ENCODE measurements around the gene MYADML2.

The MYADML2 gene

GRCh38 chr17:81940538-81941483 lies 6.2 kb downstream of the MYADML2 start:
- ATAC-seq: no peak

GRCh38 chr17:81939881-81940385 lies 7.1 kb downstream of the MYADML2 start:
- ATAC-seq: no peak
- TF ChIP-seq RARB (CRISPR knock-in tag; IDR thresholded peaks at IDR 0.05): no peak
- no peak for TF ChIP-seq TSHZ2 (CRISPR knock-in tag; IDR thresholded peaks at IDR 0.05)
- no peak for TF ChIP-seq CREB5 (CRISPR knock-in tag; IDR thresholded peaks at IDR 0.05; ENCODE audit: low read depth)
- no peak for TF ChIP-seq OSR1 (CRISPR knock-in tag; IDR thresholded peaks at IDR 0.05)
- no peak for TF ChIP-seq TCF4 (CRISPR knock-in tag; IDR thresholded peaks at IDR 0.05; ENCODE audit: borderline replicate concordance)
- TF ChIP-seq CSDC2 (CRISPR knock-in tag; IDR thresholded peaks at IDR 0.05): no peak
- TF ChIP-seq ARNTL (CRISPR knock-in tag; IDR thresholded peaks at IDR 0.05; ENCODE audit: borderline replicate concordance, low read depth): no peak
- no peak for TF ChIP-seq ISL1 (CRISPR knock-in tag; IDR thresholded peaks at IDR 0.05)
- no peak for TF ChIP-seq ZFP3 (CRISPR knock-in tag; IDR thresholded peaks at IDR 0.05)
- no peak for TF ChIP-seq ZNF8 (CRISPR knock-in tag; IDR thresholded peaks at IDR 0.05)
- no peak for TF ChIP-seq ZC3H10 (CRISPR knock-in tag; IDR thresholded peaks at IDR 0.05)
- TF ChIP-seq POU6F1 (CRISPR knock-in tag; IDR thresholded peaks at IDR 0.05; ENCODE audit: borderline replicate concordance, low read depth): no peak
- TF ChIP-seq CSRNP3 (CRISPR knock-in tag; IDR thresholded peaks at IDR 0.05): no peak
- TF ChIP-seq PPARA (CRISPR knock-in tag; IDR thresholded peaks at IDR 0.05; ENCODE audit: borderline replicate concordance): no peak

More at GRCh38 chr17:81940538-81941483, 6.2 kb downstream of the MYADML2 start:
- no peak for TF ChIP-seq RARB (CRISPR knock-in tag; IDR thresholded peaks at IDR 0.05)
- TF ChIP-seq GLIS3 (CRISPR knock-in tag; IDR thresholded peaks at IDR 0.05): no peak
- no peak for TF ChIP-seq CREB5 (CRISPR knock-in tag; IDR thresholded peaks at IDR 0.05; ENCODE audit: low read depth)
- TF ChIP-seq PATZ1 (CRISPR knock-in tag; IDR thresholded peaks at IDR 0.05; ENCODE audit: borderline replicate concordance): no peak

- ATAC-seq: no peak
- no peak for TF ChIP-seq TOX (CRISPR knock-in tag; IDR thresholded peaks at IDR 0.05; ENCODE audit: borderline replicate concordance)
- TF ChIP-seq CSRNP3 (CRISPR knock-in tag; IDR thresholded peaks at IDR 0.05): no peak
- TF ChIP-seq POU6F1 (CRISPR knock-in tag; IDR thresholded peaks at IDR 0.05; ENCODE audit: borderline replicate concordance, low read depth): no peak
- no peak for TF ChIP-seq ARNTL (CRISPR knock-in tag; IDR thresholded peaks at IDR 0.05; ENCODE audit: borderline replicate concordance, low read depth)
Observed at GRCh38 chr17:81939218-81939617, 7.8 kb downstream of the MYADML2 start.

Data from SK-N-SH treated with all-trans-retinoic acid at 6 μM for 48 hours (cell line).